Measurements from ENCODE around the gene TRIM66.

The TRIM66 gene

DNA sequence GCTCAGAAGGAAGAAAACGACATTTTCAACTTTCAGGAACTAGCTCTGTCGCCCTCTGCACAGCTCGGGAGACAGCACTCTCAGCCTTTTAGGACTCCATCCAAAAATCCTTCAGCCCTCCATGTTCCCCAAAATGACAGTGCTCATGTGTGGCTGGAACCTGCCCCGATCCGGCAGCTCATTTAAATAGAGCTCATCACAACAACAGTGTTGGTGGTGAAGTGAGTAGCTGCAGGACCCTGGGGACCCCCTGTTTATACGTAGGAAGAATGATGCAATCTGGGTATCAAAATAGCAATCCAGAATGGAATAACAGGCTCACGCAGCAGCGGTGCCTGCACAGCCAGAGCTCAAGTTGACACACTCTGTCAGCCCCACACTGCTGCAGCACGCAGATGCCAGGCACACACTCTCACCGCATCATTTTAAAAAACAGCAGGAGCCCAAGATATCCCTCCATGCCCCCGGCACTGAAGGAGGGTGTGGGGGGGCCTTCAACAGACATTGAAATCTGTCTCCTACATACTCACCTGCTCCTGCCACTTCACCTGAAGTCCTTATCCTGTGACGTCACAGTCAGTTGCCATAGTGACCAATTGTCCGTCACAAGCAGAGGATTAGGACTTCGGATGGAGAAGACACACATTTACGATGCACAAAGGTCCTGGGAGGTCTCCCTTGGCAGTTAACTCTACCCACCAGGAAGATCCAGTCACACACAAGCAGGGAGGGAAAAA lies 24.0 kb downstream of the TRIM66 start:
- no peak for DNase-seq (ENCODE audit: low spot score)
- no peak for FAIRE-seq

DNA sequence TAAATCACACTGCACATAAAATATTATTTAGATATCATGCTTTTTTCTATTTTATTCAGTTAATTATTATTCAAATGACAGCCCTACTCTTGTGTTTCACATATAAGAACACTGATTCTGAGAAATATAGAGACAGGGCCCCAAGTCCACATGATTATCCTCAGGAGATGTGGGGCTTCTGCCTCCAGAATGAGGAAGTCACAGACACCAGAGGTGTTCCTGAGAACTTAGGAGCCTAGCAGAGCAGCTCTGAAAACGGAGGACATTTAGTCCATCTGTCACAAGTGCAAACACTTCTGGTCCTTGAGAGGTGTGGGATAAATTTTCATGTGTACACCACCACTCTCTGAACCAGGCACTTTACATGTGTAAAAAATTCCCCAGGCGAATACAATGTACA lies 26.2 kb downstream of the TRIM66 start:
- FAIRE-seq: no peak

DNA sequence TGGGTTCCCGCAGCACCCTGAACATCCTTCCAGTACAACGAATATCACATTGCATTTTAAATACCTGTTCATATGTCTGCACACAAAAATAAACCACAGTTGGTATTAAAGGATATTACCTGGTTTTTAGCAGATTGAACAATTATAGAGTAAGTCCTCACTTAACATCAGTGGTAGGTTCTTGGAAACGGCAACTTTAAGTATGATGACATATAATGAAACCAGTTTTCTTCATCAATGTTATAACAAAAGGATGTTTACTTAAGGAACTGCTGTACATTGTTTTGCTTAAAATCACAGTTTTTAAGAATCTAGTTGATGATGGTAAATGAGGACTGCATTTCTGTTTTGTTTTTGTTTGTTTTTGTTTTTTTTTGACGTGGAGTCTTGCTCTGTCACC lies 28.0 kb downstream of the TRIM66 start:
- FAIRE-seq (no peak), DNase-seq (ENCODE audit: low spot score) (no peak)

More for the DNA sequence above, 26.2 kb downstream of the TRIM66 start:
- DNase-seq (ENCODE audit: low spot score): no peak

DNA sequence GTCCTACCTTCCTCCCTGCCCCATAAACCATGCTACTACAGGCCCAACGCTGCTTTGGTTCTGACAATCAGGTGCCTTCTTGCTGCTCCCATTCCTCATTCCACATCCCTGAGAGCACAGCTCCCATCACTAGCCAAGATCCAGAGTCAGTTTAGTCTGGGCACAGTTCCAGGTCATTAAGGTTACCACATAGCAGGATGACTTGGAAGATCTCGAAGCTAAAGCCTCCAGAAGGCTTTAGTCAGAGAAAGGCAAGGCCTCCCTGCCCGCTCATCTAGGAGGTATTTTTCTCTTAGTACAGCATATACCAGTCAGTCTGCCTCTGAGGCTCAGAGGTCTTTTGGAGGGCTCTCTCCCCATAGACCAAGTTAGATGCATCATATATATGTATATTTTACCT lies 30.3 kb downstream of the TRIM66 start:
- FAIRE-seq: peak; percentile 85

DNA sequence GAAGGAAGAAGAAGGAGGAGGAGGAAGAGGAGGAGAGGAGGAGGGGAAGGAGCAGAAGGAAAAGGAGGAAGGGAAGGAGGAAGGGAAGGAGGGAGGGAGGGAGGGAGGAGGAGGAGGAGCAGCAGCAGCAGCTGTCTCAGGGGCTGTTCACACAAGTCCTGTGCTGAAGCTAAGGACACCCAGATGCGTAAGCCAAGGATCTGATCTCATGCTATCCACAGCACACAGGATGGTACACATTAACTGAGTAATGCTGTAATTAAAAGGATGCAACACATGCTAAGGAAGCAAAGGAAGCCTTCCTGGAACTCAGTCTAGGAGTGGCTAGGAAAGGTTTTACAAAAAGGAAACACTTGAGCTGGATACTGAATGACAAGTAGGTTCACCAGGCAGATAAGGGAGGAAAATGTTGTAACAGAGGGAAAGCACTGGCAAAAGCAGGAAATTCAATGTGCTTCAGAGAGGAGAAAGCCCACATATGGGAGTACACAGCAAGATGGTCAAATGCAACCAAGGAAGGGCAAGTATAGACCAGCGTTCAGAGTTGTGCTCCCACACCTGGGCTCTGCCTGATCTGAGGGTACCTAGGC lies 32.0 kb downstream of the TRIM66 start:
- FAIRE-seq: no peak
- no peak for DNase-seq (ENCODE audit: low spot score)

More for the DNA sequence above, 30.3 kb downstream of the TRIM66 start:
- DNase-seq (ENCODE audit: low spot score): peak; percentile 84

DNA sequence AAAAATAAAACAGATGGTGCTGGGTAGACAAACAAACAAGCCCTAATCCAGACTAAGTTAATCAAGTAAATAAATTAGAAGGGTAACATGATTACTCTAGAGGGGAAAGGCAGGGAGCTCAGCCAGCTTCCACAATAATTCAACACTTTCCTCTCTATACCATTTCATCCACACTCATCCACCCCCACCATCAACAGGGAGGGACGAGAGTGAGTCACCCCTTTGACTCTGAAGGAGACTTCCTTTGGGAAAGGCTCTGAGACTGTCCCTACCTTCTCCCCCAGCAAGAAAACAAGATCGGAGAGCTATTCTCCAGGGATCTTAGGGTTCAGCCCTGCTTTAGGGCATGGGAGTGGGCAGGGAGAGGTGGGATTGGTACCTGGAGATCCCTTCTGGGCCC lies 33.1 kb downstream of the TRIM66 start:
- DNase-seq (ENCODE audit: low spot score) (peak; percentile 7), FAIRE-seq (peak; percentile 33)

DNA sequence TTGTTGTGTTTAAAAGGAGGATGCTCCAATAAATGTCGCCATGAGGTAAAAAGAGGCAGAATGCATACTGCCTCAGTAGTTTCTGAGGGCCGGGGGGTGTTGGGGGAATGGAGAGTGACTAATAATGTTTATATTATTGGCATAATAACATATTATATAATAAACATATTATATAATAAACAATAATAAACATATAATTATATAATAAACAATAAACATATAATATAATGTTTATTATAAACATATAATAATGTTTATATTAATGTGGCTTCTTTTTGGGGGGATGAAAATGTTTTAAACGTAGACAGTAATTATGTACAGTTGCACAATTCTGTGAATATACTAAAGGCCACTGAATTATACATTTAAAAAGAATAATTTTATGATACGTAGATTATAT lies 35.6 kb downstream of the TRIM66 start:
- DNase-seq (ENCODE audit: low spot score) (no peak), FAIRE-seq (peak; percentile 8)

DNA sequence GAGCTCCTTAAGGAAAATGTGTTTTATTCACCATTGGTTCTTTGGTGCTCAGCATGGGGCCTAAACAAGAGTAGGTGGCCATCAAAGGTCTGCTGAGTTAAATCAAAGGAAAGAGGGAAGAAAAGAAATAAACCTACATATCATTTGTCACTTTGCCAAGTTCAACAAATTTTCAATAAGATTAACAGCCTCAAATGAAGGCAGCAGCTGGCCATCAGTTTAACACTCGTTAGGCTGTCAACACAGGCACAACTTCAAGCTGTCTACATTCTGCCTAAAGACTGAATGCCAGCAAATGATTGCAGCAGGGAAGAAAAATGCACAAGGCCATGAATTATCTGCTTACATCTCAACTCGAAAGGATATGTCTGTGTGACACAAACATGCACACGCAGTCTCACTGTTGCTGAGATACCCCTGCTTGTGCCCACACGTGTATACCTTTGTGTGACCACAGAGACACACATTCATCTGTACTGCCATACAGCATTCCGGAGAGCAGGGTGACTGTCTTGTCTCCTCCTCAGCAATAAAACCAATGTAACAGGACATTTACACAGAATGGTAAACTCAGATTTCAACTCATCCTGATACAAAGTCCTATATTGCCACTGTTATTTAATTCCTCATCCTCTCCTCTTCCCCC lies 40.1 kb downstream of the TRIM66 start:
- DNase-seq (ENCODE audit: low spot score) (no peak), FAIRE-seq (no peak)

DNA sequence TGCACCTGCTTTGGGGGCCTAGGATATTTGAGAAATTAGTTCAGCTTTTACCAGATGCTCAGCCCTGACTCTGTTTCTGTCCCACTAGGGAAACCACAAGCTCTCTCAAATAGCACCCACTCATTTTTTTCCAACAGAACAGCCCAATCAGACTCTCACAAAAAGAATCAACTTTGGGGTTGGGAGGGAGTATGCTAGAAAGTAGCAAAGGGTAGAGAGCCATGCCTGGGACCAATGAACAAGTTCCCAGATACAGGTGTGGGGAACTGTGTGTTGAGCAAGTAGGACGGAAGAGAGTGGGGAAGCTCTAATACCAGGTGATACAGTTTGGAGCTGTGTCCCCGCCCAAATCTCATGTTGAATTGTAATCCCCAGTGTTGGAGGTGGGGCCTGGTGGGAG lies 41.1 kb downstream of the TRIM66 start:
- FAIRE-seq (no peak), DNase-seq (ENCODE audit: low spot score) (no peak)

DNA sequence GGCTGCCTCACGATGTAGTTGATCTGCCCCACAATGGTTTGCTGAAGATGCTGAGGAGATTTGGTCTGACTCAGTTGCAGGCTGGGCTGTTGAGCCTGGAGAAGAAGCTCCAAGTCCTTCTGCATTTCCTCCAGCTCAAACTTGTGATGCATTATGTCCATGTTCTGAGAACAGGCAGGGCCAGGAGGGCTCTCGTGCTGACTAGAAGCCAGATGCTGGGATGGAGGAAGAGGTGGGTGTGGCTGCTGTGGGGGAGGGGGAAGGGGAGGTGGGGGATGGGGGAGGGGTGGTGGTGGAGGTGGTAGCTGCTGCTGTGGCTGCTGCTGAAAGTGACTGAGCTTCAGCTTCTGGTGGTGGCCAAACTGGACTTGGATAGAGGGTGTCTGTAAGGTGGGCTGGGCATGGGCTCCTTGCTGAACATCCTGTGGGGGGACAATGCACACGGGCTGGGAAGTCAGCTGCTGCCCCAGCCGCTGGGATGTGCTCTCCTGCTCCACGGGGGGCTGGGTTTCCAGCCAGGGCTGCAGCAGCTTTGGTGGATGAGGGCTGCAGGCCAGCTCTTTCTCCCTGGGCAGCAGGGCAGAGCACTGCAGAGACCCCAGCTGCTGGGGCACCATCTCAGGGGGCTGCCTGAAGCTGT lies 42.1 kb downstream of the TRIM66 start:
- DNase-seq (ENCODE audit: low spot score) (no peak), FAIRE-seq (no peak)

DNA sequence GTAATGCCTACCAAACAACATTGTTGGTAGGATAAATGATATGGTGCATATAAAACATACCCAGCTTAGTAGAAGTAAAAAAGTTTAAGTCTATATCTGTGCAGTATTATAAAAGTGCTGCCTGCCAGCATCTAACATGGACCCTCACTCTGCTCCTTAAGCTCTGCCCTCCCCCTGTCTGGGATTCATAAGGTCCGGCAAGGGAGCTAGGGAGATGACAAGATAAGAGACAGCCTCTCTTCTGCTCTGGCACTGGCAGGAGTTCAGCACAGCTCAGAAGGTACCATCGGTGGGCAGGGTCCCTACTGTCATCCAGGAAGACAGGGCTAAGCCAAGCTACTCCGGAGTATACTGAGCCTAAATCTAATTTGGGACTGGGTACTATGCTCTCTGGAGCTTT lies 42.8 kb downstream of the TRIM66 start:
- DNase-seq (ENCODE audit: low spot score) (no peak), FAIRE-seq (no peak)

DNA sequence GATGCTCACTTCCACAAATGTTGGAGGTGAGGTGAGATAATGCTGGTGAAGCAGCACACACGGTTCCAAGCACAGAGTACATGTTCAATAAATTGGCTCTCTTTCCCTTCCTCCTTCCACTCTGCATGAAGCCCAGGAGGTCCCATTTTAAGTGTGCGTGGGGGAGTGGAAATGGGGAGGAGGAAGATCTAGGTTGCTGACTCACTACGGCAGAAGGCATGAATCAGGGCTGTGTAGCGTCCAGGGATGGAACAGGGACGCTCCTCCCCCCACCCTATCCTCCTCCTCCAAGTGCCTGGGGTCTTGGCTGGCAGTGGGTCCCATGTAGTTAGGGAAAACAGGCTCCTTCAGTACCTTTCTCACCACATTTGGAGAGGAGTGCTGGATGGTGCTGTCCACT lies 44.2 kb downstream of the TRIM66 start:
- DNase-seq (ENCODE audit: low spot score) (no peak), FAIRE-seq (no peak)

DNA sequence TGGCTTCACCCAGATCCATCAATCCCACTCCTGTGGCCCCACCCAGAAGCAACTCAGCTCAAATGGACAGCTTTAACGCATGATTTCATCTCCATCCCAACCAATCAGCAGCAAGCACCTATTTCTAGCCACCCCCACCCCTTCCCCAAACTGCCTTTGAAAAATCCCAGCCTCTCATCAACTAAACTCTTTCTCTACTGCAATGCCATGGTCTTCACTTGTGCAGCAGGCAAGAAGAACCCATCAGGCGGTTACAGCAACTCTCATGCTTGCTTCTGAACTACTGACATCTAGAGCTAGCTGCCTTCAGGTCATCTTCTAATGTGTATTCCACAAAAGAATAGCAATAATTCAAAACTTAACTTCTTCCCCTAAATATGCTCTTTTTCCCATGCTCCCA lies 46.3 kb downstream of the TRIM66 start:
- no peak for DNase-seq (ENCODE audit: low spot score)
- no peak for FAIRE-seq

DNA sequence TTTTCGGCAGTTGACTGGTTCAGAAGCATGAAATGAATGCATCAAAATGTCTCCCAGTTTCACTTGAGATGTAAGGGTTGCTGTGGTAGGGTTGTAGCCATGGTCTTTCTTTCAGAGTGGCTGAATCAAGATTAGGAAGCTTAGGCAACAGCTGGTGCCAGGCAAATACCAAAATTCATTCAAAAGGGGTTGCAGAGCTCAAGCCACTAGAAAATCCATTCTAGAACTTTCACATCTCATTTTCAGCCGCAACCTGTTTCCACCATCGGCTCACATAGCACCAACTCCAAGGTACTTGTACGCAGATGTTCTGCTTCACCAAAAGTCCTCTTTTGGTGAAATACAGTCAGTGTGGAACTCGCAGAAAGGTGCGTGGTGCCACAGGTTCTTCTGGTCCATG lies 48.0 kb downstream of the TRIM66 start:
- DNase-seq (ENCODE audit: low spot score) (no peak), FAIRE-seq (no peak)

DNA sequence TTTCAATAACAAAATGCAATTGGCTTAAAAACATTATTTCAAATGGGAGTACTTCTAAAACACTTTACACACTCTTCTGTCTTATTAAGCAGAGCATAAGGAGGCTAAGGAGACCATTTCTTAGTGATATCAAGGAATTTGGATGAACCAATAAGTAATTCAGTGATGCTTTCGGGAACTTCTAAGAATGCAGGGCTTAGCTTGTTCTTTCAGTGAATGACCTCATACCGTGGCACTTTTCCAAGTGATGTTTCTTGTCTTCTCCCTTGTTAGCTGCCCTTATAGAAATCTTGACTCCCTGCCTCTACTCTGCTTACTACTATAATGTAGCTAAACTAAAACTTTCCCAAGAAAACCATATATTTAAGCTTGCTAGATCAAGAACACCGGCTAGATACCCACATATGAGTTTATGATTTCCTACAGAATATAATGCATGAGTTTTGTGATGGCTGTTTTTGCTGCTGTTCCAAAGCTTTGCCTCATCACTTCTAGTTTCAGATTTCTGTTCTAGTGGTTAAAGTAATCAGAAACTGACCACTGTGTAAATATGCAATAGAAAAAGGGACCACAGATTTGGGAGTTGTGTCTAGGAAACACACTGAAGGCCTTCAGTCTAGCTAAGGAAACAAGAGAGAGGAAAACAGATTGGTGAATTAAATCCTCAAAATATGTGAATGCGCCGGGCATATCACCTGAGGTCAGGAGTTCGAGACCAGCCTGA lies 50.9 kb downstream of the TRIM66 start:
- FAIRE-seq (no peak), DNase-seq (ENCODE audit: low spot score) (peak; percentile 15)

DNA sequence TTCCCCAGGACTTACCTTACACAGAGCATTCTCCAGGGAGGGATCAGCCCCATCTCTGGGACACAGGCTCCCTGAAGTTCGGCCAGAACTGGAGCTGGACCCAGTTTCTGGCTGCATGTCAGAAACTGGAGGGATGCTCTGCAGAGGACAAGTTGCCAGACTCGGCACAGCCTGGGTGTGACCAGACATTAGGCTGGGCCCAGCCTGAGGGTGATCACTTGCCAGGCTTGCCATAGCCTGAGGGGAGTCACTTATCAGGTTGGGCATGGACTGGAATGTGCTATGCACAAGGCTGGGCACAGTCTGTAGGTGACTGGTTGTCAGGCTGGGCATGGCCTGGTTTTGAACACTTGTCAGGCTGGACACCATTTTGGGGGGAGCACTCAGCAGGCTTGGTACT lies 57.8 kb downstream of the TRIM66 start:
- no peak for DNase-seq (ENCODE audit: low spot score)
- no peak for FAIRE-seq

DNA sequence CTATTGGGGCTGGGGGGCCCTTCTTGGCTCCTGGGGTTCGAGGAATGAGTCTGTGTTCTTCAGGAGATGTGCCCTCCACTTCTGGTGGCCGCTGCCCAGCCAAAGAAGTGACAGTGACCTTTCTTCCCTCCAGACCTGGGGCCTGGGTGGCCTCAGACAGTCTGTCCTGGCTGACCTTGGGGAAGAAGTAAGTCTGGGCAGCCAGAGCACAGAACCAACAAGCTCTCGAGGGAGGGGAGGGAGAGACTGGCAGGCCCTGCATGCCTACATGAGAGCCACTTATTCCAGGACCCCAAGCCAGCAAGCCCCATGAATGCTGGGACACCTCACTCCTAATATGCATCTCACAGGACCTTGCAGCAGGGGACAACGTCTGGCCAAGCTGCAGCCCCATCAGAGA lies 61.3 kb downstream of the TRIM66 start:
- no peak for DNase-seq (ENCODE audit: low spot score)
- no peak for FAIRE-seq

DNA sequence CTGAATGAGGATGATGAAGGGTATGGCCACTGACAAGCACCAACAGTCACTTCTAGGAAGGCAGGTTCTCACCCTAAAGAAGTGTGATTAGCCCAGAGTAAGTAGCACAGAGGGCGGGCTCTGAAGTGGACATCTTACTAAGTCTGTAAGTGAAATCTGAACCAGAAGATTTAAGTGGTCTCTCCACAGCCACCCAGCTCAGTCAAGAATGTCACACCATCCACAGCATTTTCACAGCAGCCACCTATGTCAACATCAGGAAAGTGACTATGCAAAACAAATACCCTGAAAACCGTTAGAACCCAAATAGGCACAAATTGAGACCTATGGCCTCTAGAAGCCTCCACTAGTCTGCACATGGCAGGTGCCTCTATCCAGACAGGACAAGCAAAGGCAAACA lies 65.4 kb downstream of the TRIM66 start:
- FAIRE-seq (no peak), DNase-seq (ENCODE audit: low spot score) (no peak)

DNA sequence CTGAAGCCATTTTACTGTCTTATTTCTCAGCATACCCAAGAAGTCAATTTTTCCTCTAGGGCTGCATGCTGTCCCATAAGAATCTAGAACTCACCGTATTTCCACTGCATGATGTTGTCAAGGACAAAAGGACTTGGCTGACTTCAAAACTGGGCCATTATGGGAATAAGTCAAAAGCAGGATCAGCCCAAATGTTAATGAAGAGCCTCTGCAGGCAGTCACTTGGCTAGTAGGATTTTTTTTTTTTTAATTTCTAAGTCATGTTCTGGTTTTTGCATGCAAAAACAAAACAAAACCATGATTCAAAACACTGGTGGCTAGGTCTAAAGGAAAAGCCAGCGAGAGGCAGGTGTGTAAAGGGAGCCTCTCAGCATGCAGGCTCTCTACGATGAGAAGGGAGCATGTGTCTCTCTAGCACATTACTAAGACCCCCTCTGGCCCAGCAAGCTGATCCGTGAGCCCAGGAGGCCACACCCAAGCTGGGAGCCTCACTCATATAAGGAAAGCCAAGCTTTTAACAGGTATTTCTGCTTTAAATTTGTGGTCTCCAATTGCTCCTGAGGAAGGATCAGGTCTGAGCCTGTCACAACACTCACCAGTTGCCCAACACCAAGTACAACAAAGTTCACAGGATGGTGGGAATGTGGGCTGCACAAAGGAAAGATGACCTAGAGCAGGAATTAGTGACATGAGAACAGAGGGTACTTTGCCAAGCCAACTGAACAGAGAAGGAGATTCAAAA lies 67.0 kb downstream of the TRIM66 start:
- DNase-seq (ENCODE audit: low spot score): no peak
- FAIRE-seq: no peak

DNA sequence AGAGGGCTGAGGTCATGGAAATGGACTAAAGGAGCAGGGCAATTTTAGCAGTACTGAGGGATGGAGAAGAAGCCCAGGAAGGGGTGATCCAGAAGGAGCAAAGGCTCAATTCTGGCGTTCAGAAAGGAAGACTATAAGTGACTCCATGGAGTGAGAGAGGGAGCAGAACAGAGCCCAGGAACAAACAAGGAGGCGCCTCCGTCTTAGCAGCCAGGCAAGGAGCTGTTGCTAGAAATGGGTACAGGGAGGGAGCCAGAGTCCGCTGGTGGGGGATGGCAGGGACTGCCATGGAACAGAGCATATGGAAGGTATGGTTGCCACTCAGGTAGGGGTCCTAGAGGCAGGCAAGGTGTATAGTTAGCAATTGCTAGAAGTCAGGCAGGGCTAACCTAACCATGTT lies 68.0 kb downstream of the TRIM66 start:
- FAIRE-seq (no peak), DNase-seq (ENCODE audit: low spot score) (no peak)

DNA sequence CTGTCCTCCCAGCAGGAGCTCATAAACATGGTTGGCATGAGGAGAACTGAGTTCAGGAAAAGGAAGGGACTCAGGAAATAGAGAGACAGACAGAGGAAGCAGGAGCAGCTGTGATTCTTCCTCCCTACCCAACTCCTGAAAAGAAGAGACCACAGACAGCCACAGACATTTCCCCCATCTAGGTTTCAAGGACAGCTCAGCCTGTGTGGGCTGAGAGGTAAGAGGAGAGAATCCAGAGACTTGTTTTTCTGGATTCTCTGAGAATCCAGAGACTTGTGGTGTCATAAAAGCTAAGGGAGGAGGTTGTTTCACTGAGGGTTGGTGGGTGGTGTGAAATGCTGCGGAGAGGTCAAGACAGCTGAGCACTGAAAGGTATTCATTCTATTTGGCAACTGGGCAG lies 69.4 kb downstream of the TRIM66 start:
- no peak for DNase-seq (ENCODE audit: low spot score)

More for the DNA sequence above, 69.4 kb downstream of the TRIM66 start:
- FAIRE-seq: no peak

All from RCC 7860 (cell line).